K562 (cell line): ENCODE results near the gene PTPRF. TPM values are rescaled to one million over a fixed set of nuclear protein-coding genes. Genes with fewer than 3 reads are reported as not detected.

ENCODE experiments used
- ARHGAP35 ChIP-seq: fragments of 450-650 bp; IDR thresholded peaks from 2 replicates; pipeline ENCODE4 v1.6.1; 2018; ENCODE audit not compliant: partially characterized antibody
- BRF1 ChIP-seq: IDR thresholded peaks from 3 replicates; pipeline ENCODE4 v1.6.1; 2011; ENCODE audit warnings: borderline replicate concordance, mild to moderate bottlenecking; ENCODE audit not compliant: insufficient read length; ENCODE audit errors: extremely low read depth
- CHD2 ChIP-seq: IDR thresholded peaks from 2 replicates; pipeline ENCODE4 v1.6.1; 2011; ENCODE audit warnings: low read depth, low read length
- CTBP1 ChIP-seq: fragments of 450-650 bp; IDR thresholded peaks from 2 replicates; pipeline ENCODE4 v1.6.1; 2016; ENCODE audit warnings: borderline replicate concordance
- KAT8 ChIP-seq: fragments of 450-650 bp; IDR thresholded peaks from 2 replicates; pipeline ENCODE4 v1.6.1; 2016; ENCODE audit warnings: low read depth, mild to moderate bottlenecking
- MBD2 ChIP-seq: sonication (generic); IDR thresholded peaks from 2 replicates; pipeline ENCODE4 v1.6.1; 2016; ENCODE audit warnings: low read depth, borderline replicate concordance
- MYC ChIP-seq, 2 experiments: fragments of 250-450 bp in 1 of 2; sonication (Bioruptor Pico) in 1 of 2; IDR thresholded peaks; 2 replicates each; pipeline versions ENCODE4 v1.5.1 to v1.6.1; 2012 to 2021; ENCODE audit warnings: low read depth in 2 of 2, borderline replicate concordance in 1 of 2, improper control_type of control experiment in 1 of 2, low read length in 1 of 2, mild to moderate bottlenecking in 1 of 2, moderate library complexity in 1 of 2
- NCOA1 ChIP-seq: fragments of 450-650 bp; IDR thresholded peaks from 2 replicates; pipeline ENCODE4 v1.6.1; 2016; ENCODE audit warnings: low read depth
- POLR2H ChIP-seq: IDR thresholded peaks from 2 replicates; pipeline ENCODE4 v1.6.1; 2016; ENCODE audit warnings: missing genetic modification characterization, low read depth, mild to moderate bottlenecking, control low read depth, missing compliant biosample characterization, moderate library complexity
- RBM17 ChIP-seq: fragments of 200-400 bp; formaldehyde crosslinking; IDR thresholded peaks from 2 replicates; pipeline ENCODE4 v1.6.1; 2017; ENCODE audit warnings: low read depth, mild to moderate bottlenecking, low read length, borderline replicate concordance
- SIN3B ChIP-seq: fragments of 450-650 bp; IDR thresholded peaks from 2 replicates; pipeline ENCODE4 v1.6.1; 2017; ENCODE audit warnings: low read depth, mild to moderate bottlenecking, moderate library complexity
- SRSF7 ChIP-seq: fragments of 200-400 bp; formaldehyde crosslinking; optimal IDR thresholded peaks from 2 replicates; pipeline ENCODE3; 2017; ENCODE audit warnings: mild to moderate bottlenecking, low read depth, low read length
- ZNF146 ChIP-seq: IDR thresholded peaks from one replicate; pipeline ENCODE4 v1.6.1; 2018; ENCODE audit warnings: missing compliant biosample characterization; ENCODE audit not compliant: unreplicated experiment
- ZNF551 ChIP-seq: fragments of 250-450 bp; sonication (Bioruptor Pico); IDR thresholded peaks from 2 replicates; pipeline ENCODE4 v1.5.0; 2021; ENCODE audit warnings: mild to moderate bottlenecking, moderate library complexity
- ZNF695 ChIP-seq: fragments of 450-650 bp; formaldehyde crosslinking; IDR thresholded peaks from 2 replicates; pipeline ENCODE4 v1.4.0; 2020; ENCODE audit warnings: mild to moderate bottlenecking, moderate library complexity
- ZNF707 ChIP-seq: fragments of 250-450 bp; sonication (Bioruptor Pico); conservative IDR thresholded peaks from 2 replicates; pipeline ENCODE4 v1.8.0; 2022; ENCODE audit warnings: inconsistent platforms, mild to moderate bottlenecking, moderate library complexity
- polyA plus RNA-seq, 8 experiments: library from polyadenylated mRNA; depleted of rRNA in 4 of 8; stranded (reverse) in 5 of 8; unstranded in 3 of 8; fragments of >200 nt; fragmentation: Nextera tagmentation in 2 of 8; fragmentation: Illumina TruSeq in 1 of 8; extraction: Ambion mirVana in 2 of 8; extraction: Trizol in 1 of 8; gene quantifications; 2 replicates each; pipeline versions ENCODE4 v1.2.1 to v1.2.3, GENCODE V29; 2011 to 2014; ENCODE audit warnings: inconsistent platforms in 1 of 8, missing spikeins in 1 of 8
- total RNA-seq, 7 experiments: library from RNA; depleted of rRNA in 6 of 7; stranded (reverse); fragments of >200 nt in 6 of 7; fragmentation: Illumina TruSeq in 2 of 7; extraction: Trizol in 2 of 7; gene quantifications; 2 replicates each; pipeline versions ENCODE4 v1.2.1 to v1.2.3, GENCODE V29; 2011 to 2021; ENCODE audit warnings: low replicate concordance in 1 of 7
- TF ChIP-seq, protein P1 (sequence below): fragments of 450-650 bp; formaldehyde crosslinking; IDR thresholded peaks from 2 replicates; pipeline ENCODE4 v1.4.0; 2020; ENCODE audit warnings: mild to moderate bottlenecking
- TF ChIP-seq, protein P2 (sequence below): sonication (generic); formaldehyde crosslinking; IDR thresholded peaks from 2 replicates; pipeline ENCODE4 v1.8.0; 2022; ENCODE audit warnings: mild to moderate bottlenecking, missing genetic modification reagents, borderline replicate concordance
- TF ChIP-seq, protein P3 (sequence below): fragments of 450-650 bp; formaldehyde crosslinking; IDR thresholded peaks from 2 replicates; pipeline ENCODE4 v1.4.0; 2022; ENCODE audit warnings: missing genetic modification characterization
- TF ChIP-seq, protein P4 (sequence below): conservative IDR thresholded peaks from 2 replicates; pipeline ENCODE4 v1.6.1; 2011; ENCODE audit warnings: low read depth, mild to moderate bottlenecking, low read length; ENCODE audit not compliant: control insufficient read depth

PTPRF gene
- total and polyA plus RNA-seq, 9 of the 15 experiments (the other 6 are each of a cell fraction or from before 2014, with no cell fraction given), result 0.13 to 4.3 (median 1.1) TPM

DNA sequence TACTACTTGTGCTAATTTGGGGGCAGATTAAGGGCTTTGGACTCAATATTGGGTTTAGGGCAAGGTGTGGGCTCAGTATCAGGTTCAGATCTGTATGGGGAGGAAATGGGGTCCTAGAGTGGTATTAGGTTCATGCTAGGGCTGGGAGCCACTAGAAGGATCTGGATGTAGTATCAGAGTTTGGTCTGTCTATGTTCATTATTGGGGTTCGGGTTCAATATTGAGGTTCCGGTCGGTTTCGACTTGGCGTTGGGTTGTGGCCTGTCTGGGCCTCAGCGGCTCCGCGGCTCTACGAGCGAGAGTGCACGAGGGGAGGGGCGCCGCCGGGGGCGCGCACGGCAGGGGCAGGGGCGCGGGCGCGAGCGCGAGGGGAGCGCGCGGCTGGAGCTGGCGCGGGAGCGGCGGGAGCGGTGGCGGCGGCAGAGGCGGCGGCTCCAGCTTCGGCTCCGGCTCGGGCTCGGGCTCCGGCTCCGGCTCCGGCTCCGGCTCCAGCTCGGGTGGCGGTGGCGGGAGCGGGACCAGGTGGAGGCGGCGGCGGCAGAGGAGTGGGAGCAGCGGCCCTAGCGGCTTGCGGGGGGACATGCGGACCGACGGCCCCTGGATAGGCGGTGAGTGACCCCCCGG, at the start of gene PTPRF (continued):
- TF ChIP-seq, protein P1, sequence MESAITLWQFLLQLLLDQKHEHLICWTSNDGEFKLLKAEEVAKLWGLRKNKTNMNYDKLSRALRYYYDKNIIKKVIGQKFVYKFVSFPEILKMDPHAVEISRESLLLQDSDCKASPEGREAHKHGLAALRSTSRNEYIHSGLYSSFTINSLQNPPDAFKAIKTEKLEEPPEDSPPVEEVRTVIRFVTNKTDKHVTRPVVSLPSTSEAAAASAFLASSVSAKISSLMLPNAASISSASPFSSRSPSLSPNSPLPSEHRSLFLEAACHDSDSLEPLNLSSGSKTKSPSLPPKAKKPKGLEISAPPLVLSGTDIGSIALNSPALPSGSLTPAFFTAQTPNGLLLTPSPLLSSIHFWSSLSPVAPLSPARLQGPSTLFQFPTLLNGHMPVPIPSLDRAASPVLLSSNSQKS (CRISPR knock-in tag), result no peak
- TF ChIP-seq ZNF551 (CRISPR knock-in tag) (no peak), ZNF146 (no peak), SRSF7 (no peak), MBD2 (no peak), ZNF707 (CRISPR knock-in tag) (no peak), ZNF695 (no peak), POLR2H (tag) (no peak), BRF1 (no peak), CHD2 (no peak), CTBP1 (peak; percentile 31; the same call in 1 of the 2 replicates), RBM17 (no peak), SIN3B (no peak), MYC (IDR thresholded peaks at IDR 0.05; ENCODE audit: low read depth, low read length) (no peak), MYC (CRISPR knock-in tag; IDR thresholded peaks at IDR 0.05; ENCODE audit: borderline replicate concordance, low read depth) (no peak), ARHGAP35 (no peak), KAT8 (no peak), NCOA1 (no peak)
- TF ChIP-seq, protein P2, sequence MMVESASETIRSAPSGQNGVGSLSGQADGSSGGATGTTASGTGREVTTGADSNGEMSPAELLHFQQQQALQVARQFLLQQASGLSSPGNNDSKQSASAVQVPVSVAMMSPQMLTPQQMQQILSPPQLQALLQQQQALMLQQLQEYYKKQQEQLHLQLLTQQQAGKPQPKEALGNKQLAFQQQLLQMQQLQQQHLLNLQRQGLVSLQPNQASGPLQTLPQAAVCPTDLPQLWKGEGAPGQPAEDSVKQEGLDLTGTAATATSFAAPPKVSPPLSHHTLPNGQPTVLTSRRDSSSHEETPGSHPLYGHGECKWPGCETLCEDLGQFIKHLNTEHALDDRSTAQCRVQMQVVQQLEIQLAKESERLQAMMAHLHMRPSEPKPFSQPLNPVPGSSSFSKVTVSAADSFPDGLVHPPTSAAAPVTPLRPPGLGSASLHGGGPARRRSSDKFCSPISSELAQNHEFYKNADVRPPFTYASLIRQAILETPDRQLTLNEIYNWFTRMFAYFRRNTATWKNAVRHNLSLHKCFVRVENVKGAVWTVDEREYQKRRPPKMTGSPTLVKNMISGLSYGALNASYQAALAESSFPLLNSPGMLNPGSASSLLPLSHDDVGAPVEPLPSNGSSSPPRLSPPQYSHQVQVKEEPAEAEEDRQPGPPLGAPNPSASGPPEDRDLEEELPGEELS (CRISPR knock-in tag), result no peak
- TF ChIP-seq, protein P3, sequence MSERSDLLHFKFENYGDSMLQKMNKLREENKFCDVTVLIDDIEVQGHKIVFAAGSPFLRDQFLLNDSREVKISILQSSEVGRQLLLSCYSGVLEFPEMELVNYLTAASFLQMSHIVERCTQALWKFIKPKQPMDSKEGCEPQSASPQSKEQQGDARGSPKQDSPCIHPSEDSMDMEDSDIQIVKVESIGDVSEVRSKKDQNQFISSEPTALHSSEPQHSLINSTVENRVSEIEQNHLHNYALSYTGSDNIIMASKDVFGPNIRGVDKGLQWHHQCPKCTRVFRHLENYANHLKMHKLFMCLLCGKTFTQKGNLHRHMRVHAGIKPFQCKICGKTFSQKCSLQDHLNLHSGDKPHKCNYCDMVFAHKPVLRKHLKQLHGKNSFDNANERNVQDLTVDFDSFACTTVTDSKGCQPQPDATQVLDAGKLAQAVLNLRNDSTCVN (CRISPR knock-in tag), result no peak
- TF ChIP-seq, protein P4, sequence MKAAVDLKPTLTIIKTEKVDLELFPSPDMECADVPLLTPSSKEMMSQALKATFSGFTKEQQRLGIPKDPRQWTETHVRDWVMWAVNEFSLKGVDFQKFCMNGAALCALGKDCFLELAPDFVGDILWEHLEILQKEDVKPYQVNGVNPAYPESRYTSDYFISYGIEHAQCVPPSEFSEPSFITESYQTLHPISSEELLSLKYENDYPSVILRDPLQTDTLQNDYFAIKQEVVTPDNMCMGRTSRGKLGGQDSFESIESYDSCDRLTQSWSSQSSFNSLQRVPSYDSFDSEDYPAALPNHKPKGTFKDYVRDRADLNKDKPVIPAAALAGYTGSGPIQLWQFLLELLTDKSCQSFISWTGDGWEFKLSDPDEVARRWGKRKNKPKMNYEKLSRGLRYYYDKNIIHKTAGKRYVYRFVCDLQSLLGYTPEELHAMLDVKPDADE, result no peak
